HG02642 (cell line): ENCODE results near the gene TERB1.
A peak's percentile ranks its signal among the peaks of the same experiment; 100 is the strongest.
"Not testable (repeated sequence)": the region's sequence is repeated elsewhere in the genome, so short reads cannot be mapped to it uniquely, and the experiment has no call there.

Experiments
- ATAC-seq: cut with Tn5 transposase; IDR thresholded peaks from one replicate; pipeline ENCODE4 v1.9.1; 2021; ENCODE audit warnings: mild to moderate bottlenecking; ENCODE audit not compliant: unreplicated experiment, poor library complexity

The TERB1 gene

GRCh38 chr16:66830422-66831404, 29.3 kb upstream of the TERB1 start, which contains the start of gene NAE1:
TSS of gene NAE1 (minus strand) at chr16:66830976. CDS start at chr16:66830899, 77 bp downstream.
- ATAC-seq = peak; percentile 95

GRCh38 chr16:66824006-66824405, 22.6 kb upstream of the TERB1 start:
- ATAC-seq = no peak

- no peak for ATAC-seq
Observed at GRCh38 chr16:66814734-66815133, 13.3 kb upstream of the TERB1 start.

- ATAC-seq = no peak
Observed at GRCh38 chr16:66811043-66811442, 9.7 kb upstream of the TERB1 start.

- no peak for ATAC-seq
Observed at GRCh38 chr16:66810391-66810790, 9.0 kb upstream of the TERB1 start.

- ATAC-seq = no peak
Observed at GRCh38 chr16:66809765-66810164, 8.4 kb upstream of the TERB1 start.

GRCh38 chr16:66802159-66802558, 775 bp upstream of the TERB1 start:
- ATAC-seq = no peak

GRCh38 chr16:66800856-66801255, 528 bp downstream of the TERB1 start:
- ATAC-seq = no peak

- no peak for ATAC-seq
Observed at GRCh38 chr16:66798161-66798560, 3.2 kb downstream of the TERB1 start.

- ATAC-seq = not testable (repeated sequence)
Observed at GRCh38 chr16:66793984-66794383, 7.4 kb downstream of the TERB1 start.

GRCh38 chr16:66790130-66790733, 11.2 kb downstream of the TERB1 start:
- ATAC-seq = no peak

GRCh38 chr16:66787427-66787826, 14.0 kb downstream of the TERB1 start:
- no peak for ATAC-seq

- ATAC-seq = no peak
Observed at GRCh38 chr16:66786551-66786950, 14.8 kb downstream of the TERB1 start.

GRCh38 chr16:66776457-66776856, 24.9 kb downstream of the TERB1 start:
- ATAC-seq = no peak

- ATAC-seq = no peak
Observed at GRCh38 chr16:66774981-66775380, 26.4 kb downstream of the TERB1 start.

- ATAC-seq = no peak
Observed at GRCh38 chr16:66758086-66758485, 43.3 kb downstream of the TERB1 start.

- ATAC-seq = no peak
Observed at GRCh38 chr16:66754819-66755218, 46.6 kb downstream of the TERB1 start.

- no peak for ATAC-seq
Observed at GRCh38 chr16:66754211-66754610, 47.2 kb downstream of the TERB1 start.

- no peak for ATAC-seq
Observed at GRCh38 chr16:66752958-66753357, 48.4 kb downstream of the TERB1 start.

- no peak for ATAC-seq
Observed at GRCh38 chr16:66752379-66752778, 49.0 kb downstream of the TERB1 start.

GRCh38 chr16:66751992-66752322, 49.4 kb downstream of the TERB1 start:
- ATAC-seq = no peak
